Epithelial cell of prostate (primary cell): Measurements from ENCODE around the gene DGKH.

ENCODE experiments used
- DNase-seq: peaks from one replicate; pipeline ENCODE4 v3.0.0-alpha.2; 2011; ENCODE audit warnings: low read depth, low spot score
- H3K27ac ChIP-seq: fragments of 450-650 bp; 2 replicates; pipeline ENCODE4 v1.5.1; 2017; ENCODE audit warnings: mild to moderate bottlenecking

The DGKH gene

DNA sequence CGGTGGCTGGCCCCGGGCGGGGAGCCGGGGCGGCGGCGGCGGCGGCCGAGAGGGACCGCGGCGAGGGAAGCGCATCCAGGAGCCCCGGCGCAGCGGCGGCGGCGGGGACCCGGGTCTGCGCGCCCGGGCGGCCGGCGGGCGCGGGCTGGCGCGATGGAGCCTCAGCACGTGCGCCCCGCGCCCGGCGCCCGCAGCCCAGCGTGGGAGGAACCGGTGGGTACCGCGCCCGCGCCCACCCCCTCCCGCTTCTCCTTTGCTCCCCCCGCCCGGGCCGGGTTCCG lies 7.8 kb upstream of the DGKH start:
- DNase-seq = no peak
- H3K27ac ChIP-seq = peak overlapping the region; percentile 91

GRCh38 chr13:42041011-42041683 lies 7.3 kb upstream of the DGKH start:
- no peak for DNase-seq

DNA sequence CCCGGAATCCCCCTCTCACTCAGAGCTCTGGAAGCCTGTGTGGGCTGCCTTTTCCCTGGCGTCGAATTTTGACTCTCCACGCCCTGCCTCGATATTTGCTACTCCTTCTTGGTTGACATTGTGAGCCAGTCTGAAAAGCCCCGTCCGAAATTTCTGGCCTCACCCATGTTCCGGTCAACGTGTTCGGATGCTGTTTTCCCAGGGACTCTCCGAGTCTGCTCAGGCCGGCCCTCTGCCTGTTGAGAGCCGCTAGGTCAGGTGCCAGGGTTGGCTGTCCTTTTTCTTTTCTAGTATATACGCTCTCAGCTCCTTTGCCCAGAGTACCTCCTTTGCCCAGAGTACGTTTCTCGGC lies 6.8 kb upstream of the DGKH start:
- no peak for DNase-seq
- peak overlapping the region; percentile 91 for H3K27ac ChIP-seq

More at GRCh38 chr13:42041011-42041683, 7.3 kb upstream of the DGKH start:
- peak overlapping the region; percentile 91 for H3K27ac ChIP-seq

- no peak overlapping the region for H3K27ac ChIP-seq
- DNase-seq = no peak
Observed at GRCh38 chr13:42043676-42044075, 4.8 kb upstream of the DGKH start.

GRCh38 chr13:42046448-42046847 lies 2.0 kb upstream of the DGKH start:
- DNase-seq = no peak
- peak overlapping the region; percentile 90 for H3K27ac ChIP-seq

GRCh38 chr13:42047561-42048341 lies 697 bp upstream of the DGKH start:
- peak overlapping the region; percentile 90 for H3K27ac ChIP-seq
- no peak for DNase-seq

- DNase-seq = no peak
- H3K27ac ChIP-seq = peak overlapping the region; percentile 90
Observed at GRCh38 chr13:42048684-42049453, 421 bp downstream of the DGKH start.

- H3K27ac ChIP-seq = no peak overlapping the region
- no peak for DNase-seq
Observed at GRCh38 chr13:42049454-42049813, 986 bp downstream of the DGKH start.

GRCh38 chr13:42054798-42055499 lies 6.5 kb downstream of the DGKH start:
- no peak overlapping the region for H3K27ac ChIP-seq
- DNase-seq = no peak

DNA sequence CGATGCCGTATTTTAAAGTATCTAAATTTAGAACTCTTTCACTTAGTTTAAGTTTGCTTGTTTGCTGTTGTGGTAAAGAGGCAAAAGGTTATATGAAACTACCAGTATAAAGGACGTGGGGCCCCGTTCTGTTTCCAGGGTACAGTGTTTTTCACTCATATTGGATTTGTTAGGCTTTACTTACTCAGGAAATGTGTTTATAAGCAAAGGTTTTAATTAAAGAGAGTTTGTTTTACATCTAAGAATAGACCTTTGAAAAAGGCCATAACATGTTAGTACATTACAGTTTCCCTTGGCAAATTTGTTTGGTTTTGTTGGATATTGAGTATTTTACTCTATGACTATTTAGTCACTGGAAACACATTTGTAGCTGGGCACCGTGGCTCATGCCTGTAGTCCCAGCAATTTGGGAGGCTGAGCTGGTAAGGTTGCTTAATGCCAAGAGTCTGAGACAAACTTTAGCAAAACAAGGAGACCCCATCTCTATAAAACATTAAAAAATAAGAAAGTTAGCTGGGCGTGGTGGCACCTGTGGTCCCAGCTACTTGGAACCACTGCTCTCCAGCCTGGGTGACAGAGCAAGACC lies 7.1 kb downstream of the DGKH start:
- no peak overlapping the region for H3K27ac ChIP-seq
- no peak for DNase-seq

GRCh38 chr13:42056146-42056545 lies 7.7 kb downstream of the DGKH start:
- DNase-seq = no peak
- H3K27ac ChIP-seq = no peak overlapping the region

DNA sequence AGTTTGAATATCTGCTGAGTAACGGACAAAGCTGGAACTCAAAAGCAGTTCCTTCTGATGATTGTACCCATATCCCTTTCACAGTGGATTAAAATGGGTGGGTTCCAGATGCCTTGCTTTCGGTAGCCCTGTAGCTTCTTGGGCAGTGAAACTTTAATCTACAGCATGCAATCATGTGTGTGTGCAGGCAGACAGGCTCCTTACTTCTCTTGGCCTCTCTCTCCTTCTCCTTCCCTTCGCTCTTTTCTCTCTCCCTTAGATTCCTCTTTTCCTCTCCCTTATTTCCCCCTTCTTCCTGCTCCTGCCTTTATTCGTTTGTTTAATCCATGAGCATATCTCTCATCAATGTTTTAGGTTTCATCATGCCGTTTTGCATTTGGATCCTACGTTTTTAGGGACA lies 8.1 kb downstream of the DGKH start:
- H3K27ac ChIP-seq = no peak overlapping the region

GRCh38 chr13:42057918-42058530 lies 9.6 kb downstream of the DGKH start:
- H3K27ac ChIP-seq = no peak overlapping the region
- no peak for DNase-seq

More for the DNA sequence above, 8.1 kb downstream of the DGKH start:
- no peak for DNase-seq

DNA sequence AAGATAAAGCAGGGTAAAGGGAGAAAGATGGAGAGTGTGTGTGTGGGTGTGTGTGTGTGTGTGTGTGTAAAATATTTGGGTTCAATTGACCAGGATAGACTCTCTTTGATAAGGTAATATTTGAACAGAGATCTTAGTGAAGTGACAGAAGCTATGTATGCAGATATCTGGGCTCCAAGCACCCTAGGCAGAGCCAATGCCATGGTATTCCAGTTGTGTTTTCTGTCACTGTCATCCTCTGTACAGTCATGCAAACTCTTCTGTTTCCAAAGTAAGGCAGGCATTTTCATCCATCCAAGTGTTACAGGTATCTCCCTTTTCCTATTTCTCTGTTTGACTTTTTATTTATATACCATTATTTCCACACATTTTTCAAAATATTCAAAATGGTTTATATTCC lies 13.5 kb downstream of the DGKH start:
- no peak for DNase-seq
- H3K27ac ChIP-seq = no peak overlapping the region

GRCh38 chr13:42063105-42063504 lies 14.7 kb downstream of the DGKH start:
- no peak overlapping the region for H3K27ac ChIP-seq
- no peak for DNase-seq

DNA sequence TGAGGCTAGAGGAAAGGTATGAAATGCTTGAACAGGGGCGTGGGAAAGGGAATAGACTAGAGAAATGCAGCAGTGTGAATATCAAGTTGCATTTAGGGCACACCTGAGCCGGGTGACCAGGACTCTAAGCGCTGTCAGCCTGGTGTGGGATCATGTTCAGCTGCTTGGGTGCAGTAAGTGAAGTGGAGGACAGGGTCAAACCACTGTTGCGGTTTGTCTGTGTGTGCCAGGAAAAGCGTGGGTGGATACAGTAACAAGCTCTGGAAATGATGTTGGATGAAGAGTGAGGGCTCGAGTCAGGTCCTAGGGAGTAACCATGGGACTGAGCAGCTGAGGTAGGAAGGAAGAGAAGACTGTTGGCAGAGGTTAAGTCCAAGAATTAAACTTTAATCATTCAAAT lies 15.8 kb downstream of the DGKH start:
- DNase-seq = no peak
- no peak overlapping the region for H3K27ac ChIP-seq

DNA sequence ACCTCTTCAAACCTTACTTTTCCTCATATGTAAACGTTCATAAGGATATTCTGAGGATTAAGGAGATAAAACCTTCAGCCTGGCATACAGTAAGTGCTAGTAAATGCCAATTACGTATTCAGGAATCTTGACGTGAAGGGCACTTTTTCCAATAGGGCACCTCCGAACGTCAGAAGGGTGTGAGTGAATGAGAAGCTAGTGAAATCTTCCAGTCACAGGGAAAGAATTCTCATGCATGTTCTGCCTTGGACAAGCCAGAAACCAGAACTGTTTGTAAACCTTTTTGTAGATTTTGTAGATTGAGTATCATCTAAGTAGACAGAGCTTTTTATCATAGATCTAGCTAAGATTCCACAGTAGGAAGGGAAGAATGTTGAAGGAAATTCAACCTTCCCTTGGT lies 16.5 kb downstream of the DGKH start:
- no peak for DNase-seq
- H3K27ac ChIP-seq = no peak overlapping the region

DNA sequence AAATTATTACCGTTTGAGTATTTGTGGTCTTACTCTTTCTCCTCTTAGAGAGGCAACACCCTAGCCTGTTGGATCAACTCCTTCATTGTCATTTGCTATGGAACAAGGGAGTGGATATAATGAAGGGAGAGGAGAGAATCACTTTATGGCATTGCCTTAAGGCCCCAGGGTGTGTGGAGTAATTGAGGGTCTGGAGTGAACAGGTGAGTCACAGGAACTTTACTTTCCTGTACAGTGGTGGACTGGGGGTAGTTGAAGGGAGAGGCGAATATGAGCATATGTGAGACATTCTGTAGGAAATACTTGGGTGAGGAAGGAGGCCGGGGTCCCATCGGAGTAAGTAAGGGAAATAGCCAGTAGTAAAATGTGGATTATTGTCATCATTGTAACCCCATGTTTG lies 17.0 kb downstream of the DGKH start:
- H3K27ac ChIP-seq = no peak overlapping the region
- no peak for DNase-seq

- H3K27ac ChIP-seq = no peak overlapping the region
- DNase-seq = no peak
Observed at GRCh38 chr13:42066542-42066941, 18.1 kb downstream of the DGKH start.

- no peak for DNase-seq
- no peak overlapping the region for H3K27ac ChIP-seq
Observed at GRCh38 chr13:42068886-42069285, 20.4 kb downstream of the DGKH start.
